RWPE1 (cell line): ENCODE results near the gene UVSSA.

ENCODE experiments used
- CTCF ChIA-PET: fragments of 350-600 bp; sonication (Branson Sonifier 250); formaldehyde crosslinking; extraction: SDS; loops from one replicate; lab custom pipeline; 2021; lab: Yijun Ruan, JAX
- POLR2A ChIA-PET: fragments of 400-600 bp; formaldehyde crosslinking; extraction: SDS; loops from one replicate; lab custom pipeline; 2020; ENCODE audit warnings: antibody characterized with exemption; ENCODE audit not compliant: low non-redundant PET; lab: Yijun Ruan, JAX
- DNase-seq: peaks from one replicate; pipeline ENCODE4 v3.0.0; 2012; ENCODE audit warnings: low spot score
- H3K27ac ChIP-seq: fragments of 450-650 bp; 2 replicates; pipeline ENCODE4 v1.5.1; 2017
- TF ChIP-seq, protein P1 (sequence below): fragments of 450-650 bp; conservative IDR thresholded peaks from 2 replicates; pipeline ENCODE4 v1.5.1; 2017; ENCODE audit warnings: low read depth, mild to moderate bottlenecking

The UVSSA gene

DNA sequence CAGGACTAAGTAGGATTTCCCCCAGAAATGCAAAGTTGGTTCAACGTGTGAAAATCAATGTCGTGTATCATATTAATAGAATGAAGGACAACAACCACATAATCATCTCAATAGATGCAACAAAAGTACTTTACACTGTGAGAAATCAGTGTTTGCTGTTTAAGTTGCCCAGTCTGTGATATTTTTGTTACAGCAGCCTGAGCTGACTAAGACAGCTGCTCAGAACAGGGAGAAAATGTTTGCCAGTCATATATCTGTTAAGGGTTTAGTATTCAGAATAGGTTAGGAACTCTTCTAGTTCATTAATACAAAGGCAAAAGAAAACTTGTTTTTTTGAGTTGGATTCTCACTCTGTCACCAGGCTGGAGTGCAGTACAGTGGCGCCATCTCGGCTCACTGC is 44.8 kb upstream of the UVSSA start:
- TF ChIP-seq, protein P1, sequence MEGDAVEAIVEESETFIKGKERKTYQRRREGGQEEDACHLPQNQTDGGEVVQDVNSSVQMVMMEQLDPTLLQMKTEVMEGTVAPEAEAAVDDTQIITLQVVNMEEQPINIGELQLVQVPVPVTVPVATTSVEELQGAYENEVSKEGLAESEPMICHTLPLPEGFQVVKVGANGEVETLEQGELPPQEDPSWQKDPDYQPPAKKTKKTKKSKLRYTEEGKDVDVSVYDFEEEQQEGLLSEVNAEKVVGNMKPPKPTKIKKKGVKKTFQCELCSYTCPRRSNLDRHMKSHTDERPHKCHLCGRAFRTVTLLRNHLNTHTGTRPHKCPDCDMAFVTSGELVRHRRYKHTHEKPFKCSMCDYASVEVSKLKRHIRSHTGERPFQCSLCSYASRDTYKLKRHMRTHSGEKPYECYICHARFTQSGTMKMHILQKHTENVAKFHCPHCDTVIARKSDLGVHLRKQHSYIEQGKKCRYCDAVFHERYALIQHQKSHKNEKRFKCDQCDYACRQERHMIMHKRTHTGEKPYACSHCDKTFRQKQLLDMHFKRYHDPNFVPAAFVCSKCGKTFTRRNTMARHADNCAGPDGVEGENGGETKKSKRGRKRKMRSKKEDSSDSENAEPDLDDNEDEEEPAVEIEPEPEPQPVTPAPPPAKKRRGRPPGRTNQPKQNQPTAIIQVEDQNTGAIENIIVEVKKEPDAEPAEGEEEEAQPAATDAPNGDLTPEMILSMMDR = no peak
- peak overlapping the region; percentile 39; the same call in 1 of the 2 replicates for H3K27ac ChIP-seq
- ChIA-PET POLR2A (no interaction called here), CTCF (no interaction called here)
- no peak for DNase-seq

DNA sequence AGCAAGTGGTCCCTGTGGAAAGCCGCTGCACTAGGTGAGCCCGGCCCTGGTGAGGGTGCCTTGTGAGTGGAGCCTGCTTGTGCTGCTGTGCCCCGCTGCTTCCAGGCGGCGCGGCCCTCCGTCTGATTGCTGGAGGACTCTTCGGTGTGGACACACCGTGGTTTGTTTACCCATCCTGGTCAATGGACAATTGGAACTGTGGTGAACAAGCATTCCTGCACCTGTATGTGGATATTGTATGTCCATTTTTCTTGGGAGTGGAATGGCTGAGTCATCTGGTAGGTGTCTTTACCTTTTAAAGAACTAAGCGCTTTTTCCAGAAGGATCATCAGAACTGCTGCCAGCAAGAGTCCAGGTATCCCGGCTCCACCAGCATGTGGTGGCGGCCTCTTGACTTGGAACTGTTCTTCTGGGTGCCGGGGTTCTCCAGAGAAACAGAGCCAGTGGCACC is 41.7 kb upstream of the UVSSA start:
- TF ChIP-seq, protein P1 = no peak
- peak overlapping the region; percentile 25 for H3K27ac ChIP-seq
- ChIA-PET POLR2A (no interaction called here), CTCF (no interaction called here)
- peak; percentile 13 for DNase-seq

DNA sequence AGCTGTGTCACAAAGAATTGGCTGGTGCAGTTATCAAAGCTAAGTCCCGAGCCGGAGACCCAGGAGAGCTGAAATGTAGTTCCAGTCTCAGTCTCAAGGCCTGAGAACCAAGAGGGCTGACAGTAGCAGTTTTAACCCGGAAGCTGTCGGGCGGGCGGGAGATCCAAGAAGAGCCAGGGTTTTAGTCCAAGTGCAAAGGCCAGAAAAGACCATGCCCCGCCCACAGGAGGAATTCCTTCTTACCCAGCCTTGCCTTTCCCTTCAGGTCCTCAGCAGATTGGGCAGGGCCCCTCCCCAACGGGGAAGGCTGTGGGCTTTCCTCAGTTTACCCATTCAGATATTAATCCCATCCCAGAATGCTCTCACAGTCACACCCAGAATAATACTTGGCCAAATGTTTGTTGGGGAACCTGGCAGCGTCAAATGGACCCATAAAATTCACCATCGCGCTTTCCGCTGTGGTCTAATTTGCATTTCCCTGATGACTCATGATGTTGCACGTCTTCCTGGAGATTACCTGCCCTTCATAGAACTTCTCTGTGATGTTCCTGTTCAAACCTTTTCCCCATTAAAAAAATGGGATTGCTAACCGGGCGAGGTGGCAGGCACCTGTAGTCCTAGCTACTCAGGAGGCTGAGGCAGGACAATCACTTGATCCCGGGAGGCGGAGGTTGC is 41.1 kb upstream of the UVSSA start:
- peak overlapping the region; percentile 25 for H3K27ac ChIP-seq
- CTCF ChIA-PET = no interaction called here
- POLR2A ChIA-PET = no interaction called here
- no peak for DNase-seq
- TF ChIP-seq, protein P1 = no peak

- TF ChIP-seq, protein P1 = no peak
- CTCF ChIA-PET = no interaction called here
- POLR2A ChIA-PET = no interaction called here
- no peak for DNase-seq
- peak overlapping the region; percentile 85 for H3K27ac ChIP-seq
Measured at GRCh38 chr4:1307951-1308735, 38.9 kb upstream of the UVSSA start.

GRCh38 chr4:1309261-1310010 is 37.6 kb upstream of the UVSSA start:
- POLR2A ChIA-PET = no interaction called here
- TF ChIP-seq, protein P1 = no peak

More at GRCh38 chr4:1309261-1310010, 37.6 kb upstream of the UVSSA start:
- peak overlapping the region; percentile 85 for H3K27ac ChIP-seq
- CTCF ChIA-PET = no interaction called here
- peak; percentile 85 for DNase-seq
